IMR-90 (cell line): Measurements from ENCODE around the gene BUB1. TPM values are rescaled to one million over a fixed set of nuclear protein-coding genes. Genes with fewer than 3 reads are reported as not detected.
A peak's percentile ranks its signal among the peaks of the same experiment; 100 is the strongest.

Experiments
- ATAC-seq: fragments of 200-7000 bp; cut with Tn5 transposase; 2 replicates; pipeline ENCODE4 v1.9.1; 2020; ENCODE audit warnings: low read depth, mild to moderate bottlenecking, moderate library complexity
- BruUV-seq: library from RNA; stranded (reverse); fragments of 400-500 nt; replicated peaks from 2 replicates; lab custom pipeline; 2021; lab: Mats Ljungman, UMichigan
- CTCF ChIA-PET: fragments of 300-600 bp; formaldehyde crosslinking; extraction: SDS; loops from one replicate; lab custom pipeline; 2021; ENCODE audit warnings: antibody characterized with exemption; lab: Yijun Ruan, JAX
- POLR2A ChIA-PET: fragments of 300-600 bp; sonication (Branson Sonifier 250); formaldehyde crosslinking; loops from one replicate; lab custom pipeline; 2022; ENCODE audit warnings: antibody characterized with exemption; ENCODE audit not compliant: unreplicated experiment; lab: Charles Lee
- DNase-seq: peaks from one replicate; pipeline ENCODE4 v3.0.0; 2013
- H2AFZ ChIP-seq: replicated peaks from 2 replicates; pipeline ENCODE3; 2013; ENCODE audit warnings: low read length, mild to moderate bottlenecking; ENCODE audit not compliant: poor library complexity
- H2AK5ac ChIP-seq: 2 replicates; pipeline ENCODE4 v1.6.1; 2013; ENCODE audit warnings: low read depth, low read length, inconsistent platforms
- H2AK9ac ChIP-seq: replicated peaks from 2 replicates; pipeline ENCODE3; 2013; ENCODE audit warnings: mild to moderate bottlenecking, low read depth, low read length, moderate library complexity; ENCODE audit not compliant: poor library complexity
- H2BK120ac ChIP-seq: 2 replicates; pipeline ENCODE4 v1.6.1; 2013; ENCODE audit warnings: low read depth, low read length, inconsistent platforms
- H2BK15ac ChIP-seq: 3 replicates; pipeline ENCODE4 v1.6.1; 2013; ENCODE audit warnings: low read depth, low read length, inconsistent platforms
- H2BK20ac ChIP-seq: 2 replicates; pipeline ENCODE4 v1.6.1; 2013; ENCODE audit warnings: low read depth, mild to moderate bottlenecking, inconsistent platforms, low read length, moderate library complexity
- H2BK5ac ChIP-seq: 2 replicates; pipeline ENCODE4 v1.6.1; 2013; ENCODE audit warnings: mild to moderate bottlenecking, low read depth, low read length, inconsistent platforms; ENCODE audit not compliant: poor library complexity, severe bottlenecking
- H3K14ac ChIP-seq: replicated peaks from 2 replicates; pipeline ENCODE4 v1.6.1; 2013; ENCODE audit warnings: low read depth, low read length, inconsistent platforms
- H3K18ac ChIP-seq: 2 replicates; pipeline ENCODE4 v1.6.1; 2013; ENCODE audit warnings: low read depth, low read length, control low read depth
- H3K23ac ChIP-seq: 2 replicates; pipeline ENCODE4 v1.6.1; 2013; ENCODE audit warnings: low read depth, low read length, inconsistent platforms
- H3K27ac ChIP-seq: 2 replicates; pipeline ENCODE4 v1.5.1; 2013; ENCODE audit warnings: mild to moderate bottlenecking, control low read depth, low read length; ENCODE audit not compliant: insufficient read depth
- H3K27me3 ChIP-seq: 2 replicates; pipeline ENCODE4 v1.6.1; 2013; ENCODE audit warnings: low read length; ENCODE audit not compliant: control insufficient read depth, insufficient read depth
- H3K36me3 ChIP-seq: 2 replicates; pipeline ENCODE4 v1.6.1; 2013; ENCODE audit warnings: low read length, mixed read lengths; ENCODE audit not compliant: control insufficient read depth, insufficient read depth
- H3K4ac ChIP-seq: 2 replicates; pipeline ENCODE4 v1.6.1; 2013; ENCODE audit warnings: low read depth, low read length, inconsistent platforms
- H3K4me1 ChIP-seq: 2 replicates; pipeline ENCODE4 v1.6.1; 2013; ENCODE audit warnings: low read length, mixed read lengths; ENCODE audit not compliant: control insufficient read depth, insufficient read depth
- H3K4me2 ChIP-seq: 2 replicates; pipeline ENCODE4 v1.6.1; 2013; ENCODE audit warnings: low read depth, mild to moderate bottlenecking, control low read depth, low read length, moderate library complexity
- H3K4me3 ChIP-seq: 2 replicates; pipeline ENCODE4 v1.5.1; 2013; ENCODE audit warnings: low read depth, mild to moderate bottlenecking, control low read depth, low read length, moderate library complexity; ENCODE audit not compliant: insufficient read depth
- H3K56ac ChIP-seq: 2 replicates; pipeline ENCODE4 v1.6.1; 2013; ENCODE audit warnings: low read length, inconsistent platforms; ENCODE audit not compliant: insufficient read depth; ENCODE audit errors: extremely low read depth
- H3K79me1 ChIP-seq, 2 experiments: 2 replicates each; pipeline ENCODE4 v1.6.1; 2013; ENCODE audit warnings: low read length in 2 of 2, inconsistent platforms in 1 of 2, low read depth in 1 of 2
- H3K9ac ChIP-seq: 2 replicates; pipeline ENCODE4 v1.6.1; 2013; ENCODE audit warnings: low read depth, low read length, control low read depth
- H3K9me1 ChIP-seq: 2 replicates; pipeline ENCODE4 v1.6.1; 2013; ENCODE audit warnings: low read length, inconsistent platforms; ENCODE audit not compliant: insufficient read depth
- H3K9me3 ChIP-seq: 2 replicates; pipeline ENCODE4 v1.6.1; 2013; ENCODE audit warnings: low read length; ENCODE audit not compliant: control insufficient read depth, insufficient read depth
- H4K20me1 ChIP-seq: 2 replicates; pipeline ENCODE4 v1.6.1; 2013; ENCODE audit warnings: low read length, inconsistent platforms; ENCODE audit not compliant: insufficient read depth
- H4K5ac ChIP-seq: 2 replicates; pipeline ENCODE4 v1.6.1; 2013; ENCODE audit warnings: mild to moderate bottlenecking, low read depth, low read length, control low read depth
- H4K8ac ChIP-seq, 2 experiments: 2 replicates each; pipeline ENCODE4 v1.6.1; 2013; ENCODE audit warnings: low read depth in 2 of 2, low read length in 2 of 2, control low read depth in 1 of 2, inconsistent platforms in 1 of 2
- H4K91ac ChIP-seq: 2 replicates; pipeline ENCODE4 v1.6.1; 2013; ENCODE audit warnings: low read depth, low read length, inconsistent platforms; ENCODE audit not compliant: insufficient read depth
- CEBPB ChIP-seq: IDR thresholded peaks from 2 replicates; pipeline ENCODE4 v1.6.1; 2012; ENCODE audit warnings: low read depth, low read length, improper control_type of control experiment
- MAFK ChIP-seq: IDR thresholded peaks from 2 replicates; pipeline ENCODE4 v1.6.1; 2012; ENCODE audit warnings: low read depth, low read length, improper control_type of control experiment
- USF2 ChIP-seq: fragments of 150-350 bp; IDR thresholded peaks from 2 replicates; pipeline ENCODE4 v1.6.1; 2017; ENCODE audit warnings: mild to moderate bottlenecking, antibody characterized with exemption, low read length, low read depth
- WGBS, 2 experiments: methylation state at CpG; one replicate each; pipeline versions ENCODE4 v1.1.5 to v1.1.7; 2013; ENCODE audit warnings: missing lambda C conversion rate in 2 of 2; ENCODE audit not compliant: insufficient read length in 1 of 2; ENCODE audit errors: extremely low coverage in 2 of 2; 5-methylcytosine and 5-hydroxymethylcytosine counted together
- dilution Hi-C: fragments of 300-500 bp; cut with HindIII; formaldehyde crosslinking; loops from one replicate; pipeline ENCODE4 v1.14.3; 2018; ENCODE audit warnings: low sequenced_read_pairs; ENCODE audit not compliant: unreplicated experiment
- in situ Hi-C: fragments of 300-500 bp; cut with MboI; formaldehyde crosslinking; loops from 3 replicates; pipeline ENCODE4 v1.14.3; 2019; ENCODE audit warnings: low sequenced_read_pairs, inconsistent platforms, mixed read lengths
- intact Hi-C: fragments of 100-400 bp; cut with micrococcal nuclease; formaldehyde crosslinking; loops from 2 replicates; pipeline ENCODE4 v1.10.0; 2022
- polyA plus RNA-seq, 3 experiments: library from polyadenylated mRNA; depleted of rRNA; stranded (reverse); fragments of >200 nt; gene quantifications; 2 replicates each; pipeline ENCODE4 v1.2.3, GENCODE V29; 2012; ENCODE audit warnings: low replicate concordance in 1 of 3
- total RNA-seq: library from RNA; depleted of rRNA; stranded (reverse); fragments of >200 nt; gene quantifications from 2 replicates; pipeline ENCODE4 v1.2.3, GENCODE V29; 2012

BUB1 gene
- total and polyA plus RNA-seq, 2 of the 4 experiments (the other 2 are of a cell fraction) = 19.6 to 43.4 TPM

- dilution Hi-C loops = no loop called here
- Histone ChIP-seq H3K23ac (no peak overlapping the region), H2AK9ac (no peak overlapping the region), H3K79me1 (peaks cover 11 to 26% of the 10 kb centered on the region in 2 experiments), H3K9ac (no peak overlapping the region), H3K18ac (0 out of 2 replicates have a peak overlapping the region, but pooled peaks have one; percentile 47), H2BK15ac (peak overlapping the region; percentile 53; the same call in 1 of the 3 replicates), H3K4me1 (peaks cover 6% of the 10 kb centered on the region), H3K36me3 (peaks cover 2% of the 10 kb centered on the region; the same call in 1 of the 2 replicates), H3K27me3 (no peaks in the 10 kb centered on the region), H2BK120ac (0 out of 2 replicates have a peak overlapping the region, but pooled peaks have one; percentile 41), H2AFZ (peak overlapping the region; percentile 73), H3K27ac (peak overlapping the region; percentile 79; the same call in 1 of the 2 replicates), H2AK5ac (no peak overlapping the region), H4K20me1 (no peaks in the 10 kb centered on the region), H3K14ac (no peak overlapping the region), H3K4ac (no peak overlapping the region), H2BK20ac (no peak overlapping the region), H3K4me3 (no peak overlapping the region), H4K5ac (no peak overlapping the region), H2BK5ac (peak overlapping the region; percentile 67), H3K9me3 (no peaks in the 10 kb centered on the region), H3K4me2 (no peak overlapping the region), H4K91ac (0 out of 2 replicates have a peak overlapping the region, but pooled peaks have one; percentile 29), H3K56ac (no peak overlapping the region), H3K9me1 (peaks cover 6% of the 10 kb centered on the region; the same call in 1 of the 2 replicates), H4K8ac (peak overlapping the region in 1 of 2 experiments; percentile 65; a peak in 1 of 4 replicates)
- no CpG with 5 or more reads among the region's 2 CpGs for WGBS, 2 experiments
- DNase-seq (peak; percentile 64), ATAC-seq (peak; percentile 83)
- TF ChIP-seq USF2 (no peak), MAFK (peak; percentile 42; the same call in 1 of the 2 replicates), CEBPB (peak; percentile 93)
- no TSS peak for BruUV-seq
- CTCF ChIA-PET = no interaction called here
- intact Hi-C loops = no loop called here
- POLR2A ChIA-PET = no interaction called here
- in situ Hi-C loops = no loop called here
Measured at GRCh38 chr2:110662560-110662959, 15.3 kb downstream of the BUB1 start.
